BE2C (cell line): ENCODE data around the gene CYB5B.

Experiments
- DNase-seq: peaks from one replicate; pipeline ENCODE4 v3.0.0-alpha.2; 2020
- H3K27me3 ChIP-seq: fragments of 250-450 bp; sonication (Bioruptor Pico); 2 replicates; pipeline ENCODE4 v1.5.1; 2020; ENCODE audit warnings: mild to moderate bottlenecking
- H3K36me3 ChIP-seq: fragments of 250-450 bp; sonication (Bioruptor Pico); 2 replicates; pipeline ENCODE4 v1.5.1; 2020; ENCODE audit warnings: mild to moderate bottlenecking
- H3K4me1 ChIP-seq: fragments of 250-450 bp; sonication (Bioruptor Pico); 2 replicates; pipeline ENCODE4 v1.5.1; 2020
- H3K4me3 ChIP-seq: 2 replicates; pipeline ENCODE4 v1.5.1; 2011; ENCODE audit warnings: low read depth, low read length
- H3K9me3 ChIP-seq: fragments of 250-450 bp; sonication (Bioruptor Pico); 2 replicates; pipeline ENCODE4 v1.5.1; 2020
- CTCF ChIP-seq: IDR thresholded peaks from 2 replicates; pipeline ENCODE4 v1.5.1; 2012; ENCODE audit warnings: mild to moderate bottlenecking, low read depth, low read length

The CYB5B gene

GRCh38 chr16:69501956-69502745, 77.7 kb downstream of the CYB5B start:
- DNase-seq: no peak
- no peaks in the 10 kb centered on the region for H3K36me3 ChIP-seq
- TF ChIP-seq CTCF: no peak

GRCh38 chr16:69503244-69503643, 78.8 kb downstream of the CYB5B start:
- Histone ChIP-seq H3K4me3 (no peak overlapping the region), H3K9me3 (no peaks in the 10 kb centered on the region), H3K36me3 (no peaks in the 10 kb centered on the region), H3K4me1 (no peaks in the 10 kb centered on the region), H3K27me3 (no peaks in the 10 kb centered on the region)
- DNase-seq: no peak
- TF ChIP-seq CTCF: no peak

More at GRCh38 chr16:69501956-69502745, 77.7 kb downstream of the CYB5B start:
- Histone ChIP-seq H3K27me3 (no peaks in the 10 kb centered on the region), H3K4me3 (no peak overlapping the region), H3K4me1 (peaks cover 5% of the 10 kb centered on the region), H3K9me3 (no peaks in the 10 kb centered on the region)

GRCh38 chr16:69508033-69508755, 83.8 kb downstream of the CYB5B start:
- TF ChIP-seq CTCF: no peak
- Histone ChIP-seq H3K36me3 (no peaks in the 10 kb centered on the region), H3K4me1 (no peaks in the 10 kb centered on the region), H3K27me3 (no peaks in the 10 kb centered on the region), H3K4me3 (no peak overlapping the region), H3K9me3 (no peaks in the 10 kb centered on the region)
- no peak for DNase-seq

GRCh38 chr16:69509125-69509524, 84.7 kb downstream of the CYB5B start:
- DNase-seq: no peak
- TF ChIP-seq CTCF: no peak
- Histone ChIP-seq H3K4me3 (no peak overlapping the region), H3K36me3 (no peaks in the 10 kb centered on the region), H3K4me1 (no peaks in the 10 kb centered on the region), H3K9me3 (no peaks in the 10 kb centered on the region), H3K27me3 (no peaks in the 10 kb centered on the region)

GRCh38 chr16:69511651-69512050, 87.2 kb downstream of the CYB5B start:
- no peaks in the 10 kb centered on the region for H3K27me3 ChIP-seq
- no peak for TF ChIP-seq CTCF
- no peak for DNase-seq
- no peaks in the 10 kb centered on the region for H3K9me3 ChIP-seq
- no peaks in the 10 kb centered on the region for H3K4me1 ChIP-seq
- H3K4me3 ChIP-seq: no peak overlapping the region
- H3K36me3 ChIP-seq: no peaks in the 10 kb centered on the region
